Hair follicular keratinocyte (primary cell): ENCODE measurements around the gene GTF2F2. TPM values are rescaled to one million over a fixed set of nuclear protein-coding genes. Genes with fewer than 3 reads are reported as not detected.

ENCODE experiments used
- total RNA-seq: library from RNA; depleted of rRNA; stranded (reverse); fragments of >200 nt; gene quantifications from 2 replicates; pipeline ENCODE4 v1.2.3, GENCODE V29; 2015

Gene GTF2F2, protein sequence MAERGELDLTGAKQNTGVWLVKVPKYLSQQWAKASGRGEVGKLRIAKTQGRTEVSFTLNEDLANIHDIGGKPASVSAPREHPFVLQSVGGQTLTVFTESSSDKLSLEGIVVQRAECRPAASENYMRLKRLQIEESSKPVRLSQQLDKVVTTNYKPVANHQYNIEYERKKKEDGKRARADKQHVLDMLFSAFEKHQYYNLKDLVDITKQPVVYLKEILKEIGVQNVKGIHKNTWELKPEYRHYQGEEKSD
- 33.6 and 36.5 TPM in 2 replicates for total RNA-seq

DNA sequence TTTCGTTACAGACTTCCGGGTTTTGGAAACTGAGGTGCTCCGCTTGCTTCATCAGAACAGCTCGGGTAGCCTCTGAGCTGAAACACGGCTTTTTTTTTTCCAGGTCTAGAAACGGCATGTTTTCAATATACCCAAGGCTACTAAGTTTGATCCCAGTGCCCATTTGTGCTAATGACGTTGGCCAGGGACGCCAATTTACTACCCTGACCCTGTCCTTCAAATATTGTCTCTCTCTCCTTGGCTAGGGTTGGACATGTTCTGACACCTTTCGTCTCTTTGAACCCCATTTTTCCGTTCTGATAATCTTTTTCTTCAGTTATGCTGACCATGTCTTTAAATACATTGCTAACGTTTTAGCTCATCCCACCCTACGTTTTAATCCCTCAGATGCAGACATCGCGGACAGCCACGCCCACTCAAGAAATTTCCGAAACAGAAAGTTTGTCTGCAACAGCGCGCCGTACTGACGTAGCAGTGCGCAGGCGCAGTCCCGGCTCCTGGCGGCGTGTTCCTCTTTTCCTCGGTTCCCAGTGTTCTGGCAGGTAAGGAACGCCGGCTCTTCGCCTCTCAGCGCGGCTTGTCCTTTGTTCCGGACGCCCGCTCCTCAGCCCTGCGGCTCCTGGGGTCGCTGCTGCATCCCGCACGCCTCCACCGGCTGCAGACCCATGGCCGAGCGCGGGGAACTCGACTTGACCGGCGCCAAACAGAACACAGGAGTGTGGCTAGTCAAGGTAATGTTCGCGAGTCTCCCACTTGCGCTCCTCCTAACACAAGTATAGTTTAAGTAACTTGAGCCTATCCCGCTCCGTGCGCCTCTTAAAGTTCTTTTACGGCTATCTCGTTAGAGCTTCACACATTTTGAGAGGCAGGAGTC lies at the start of gene GTF2F2:
Gene GTF2F2, plus strand, starts transcription at position 520 of the 874 bp plus-strand sequence. Its CDS starts 146 bp downstream, at position 666.

DNA sequence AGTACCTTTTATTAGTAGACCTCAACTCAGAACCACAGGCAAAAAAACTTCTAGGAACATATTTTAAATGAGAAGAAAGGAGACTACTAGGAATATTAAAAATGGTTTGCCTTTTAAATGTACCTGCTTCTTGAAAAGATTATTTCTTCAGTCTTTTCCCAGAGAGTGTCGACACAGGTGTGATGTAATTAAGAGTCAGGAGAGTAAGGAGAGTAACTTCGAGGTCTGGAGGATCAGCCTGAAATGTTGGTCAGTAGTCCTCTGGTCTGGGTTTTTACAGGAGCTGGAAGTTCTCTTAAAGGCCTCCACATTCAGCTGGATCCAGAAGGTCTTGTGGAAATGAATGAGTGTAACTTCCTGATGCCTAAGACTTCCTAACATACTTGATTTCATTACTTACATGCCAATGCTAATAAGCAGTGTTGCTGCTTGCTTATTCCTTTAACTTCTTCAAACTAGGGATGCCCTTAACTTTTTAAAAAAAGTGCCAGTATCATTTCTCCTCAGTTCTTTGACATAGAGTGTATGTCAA lies 80.5 kb downstream of the GTF2F2 start, which contains the start of gene KCTD4:
Gene KCTD4, minus strand, starts transcription at position 345 of the 532 bp plus-strand sequence. CDS start 6,478 bp downstream, outside the sequence.

Other genes with a start within 250 kb of the GTF2F2 start
- 2.8 and 4.9 TPM in 2 replicates for gene NUFIP1, start 131.0 kb upstream of the GTF2F2 start, total RNA-seq
- 11.9 and 16.4 TPM in 2 replicates for gene GPALPP1, start 131.0 kb upstream of the GTF2F2 start, total RNA-seq
- 0.08 and 0.34 TPM in 2 replicates for gene KCTD4, start 80.5 kb downstream of the GTF2F2 start, total RNA-seq
- gene TPT1, start 220.7 kb downstream of the GTF2F2 start, total RNA-seq: 1,455 and 2,119 TPM in 2 replicates